HG03342 (cell line): ENCODE results near the gene B3GNT8.
"Not testable (repeated sequence)": the region's sequence is repeated elsewhere in the genome, so short reads cannot be mapped to it uniquely, and the experiment has no call there.

Experiments used
- ATAC-seq: cut with Tn5 transposase; IDR thresholded peaks from one replicate; pipeline ENCODE4 v1.9.1; 2021; ENCODE audit warnings: mild to moderate bottlenecking, moderate library complexity; ENCODE audit not compliant: unreplicated experiment

The B3GNT8 gene

GRCh38 chr19:41426952-41427646 lies at the start of gene B3GNT8:
Gene B3GNT8, minus strand, starts transcription at chr19:41427374. Its CDS starts 596 bp downstream, at chr19:41426778.
- ATAC-seq = no peak

DNA sequence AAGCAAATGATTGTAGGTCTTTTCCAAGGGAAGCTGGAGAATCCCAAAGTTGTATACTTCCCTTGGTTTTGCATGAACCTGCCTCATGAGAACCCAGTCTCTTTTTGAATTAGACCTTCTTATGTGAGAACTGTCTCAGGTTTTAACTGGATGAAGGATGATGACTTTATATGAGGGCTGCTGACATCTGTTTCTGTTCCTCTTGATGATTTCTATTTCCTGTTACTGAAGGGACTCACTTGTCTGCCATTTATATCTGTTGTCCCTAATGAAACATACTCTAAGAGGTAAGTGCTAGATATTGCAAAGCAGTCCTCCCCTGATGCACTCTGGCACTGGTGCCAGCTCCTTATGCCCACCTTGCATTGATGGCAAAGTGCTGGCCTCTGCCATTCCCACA lies 49.4 kb upstream of the B3GNT8 start:
- no peak for ATAC-seq

DNA sequence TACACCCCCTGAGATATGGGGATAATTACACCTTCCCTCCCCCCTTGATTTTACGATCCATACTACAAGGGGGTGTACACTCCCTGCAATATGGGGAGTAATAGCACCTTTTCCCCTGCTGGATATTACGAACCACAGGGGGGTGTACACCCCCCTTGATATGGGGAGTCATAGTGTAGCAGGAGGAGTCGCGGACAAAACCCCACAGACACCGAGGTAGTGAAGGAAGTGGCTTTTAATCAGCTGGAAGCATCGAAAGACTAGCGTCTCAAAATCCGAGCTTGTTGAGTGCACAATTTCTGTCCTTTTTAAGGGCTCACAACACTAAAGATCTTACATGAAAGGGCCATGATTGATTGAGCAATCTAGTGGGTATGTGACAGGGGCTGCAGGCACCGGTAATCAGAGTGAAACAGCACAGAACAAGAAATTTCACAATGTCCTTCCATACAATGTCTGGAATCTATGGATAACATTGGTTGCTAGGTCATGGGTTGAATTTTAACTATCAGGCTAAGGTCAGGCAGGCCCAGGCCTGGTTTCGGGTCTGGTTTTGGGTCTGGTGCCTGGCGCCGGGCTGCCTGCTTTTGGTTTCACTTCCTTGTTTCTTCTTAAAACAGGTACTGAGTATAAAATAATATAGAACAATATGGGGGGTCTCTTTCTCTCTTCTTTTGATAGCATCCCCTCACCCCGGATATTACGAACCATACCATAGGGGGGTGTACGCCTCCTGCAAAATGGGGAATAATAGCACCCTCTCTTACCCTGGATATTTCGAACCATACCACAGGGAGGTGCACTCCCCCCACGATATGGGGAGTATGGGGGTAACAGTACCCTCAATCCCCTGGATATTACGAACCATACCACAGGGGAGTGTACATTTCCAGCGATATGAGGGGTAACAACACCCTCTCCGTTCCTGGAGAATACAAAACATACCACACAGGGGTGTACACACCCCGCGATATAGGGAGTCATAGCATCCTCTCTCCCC lies 36.4 kb upstream of the B3GNT8 start:
- ATAC-seq = not testable (repeated sequence)

GRCh38 chr19:41462497-41462896 lies 35.3 kb upstream of the B3GNT8 start:
- ATAC-seq = no peak

GRCh38 chr19:41457241-41457640 lies 30.1 kb upstream of the B3GNT8 start:
- ATAC-seq = peak; percentile 87

- no peak for ATAC-seq
Measured at GRCh38 chr19:41456342-41456918, 29.3 kb upstream of the B3GNT8 start.

DNA sequence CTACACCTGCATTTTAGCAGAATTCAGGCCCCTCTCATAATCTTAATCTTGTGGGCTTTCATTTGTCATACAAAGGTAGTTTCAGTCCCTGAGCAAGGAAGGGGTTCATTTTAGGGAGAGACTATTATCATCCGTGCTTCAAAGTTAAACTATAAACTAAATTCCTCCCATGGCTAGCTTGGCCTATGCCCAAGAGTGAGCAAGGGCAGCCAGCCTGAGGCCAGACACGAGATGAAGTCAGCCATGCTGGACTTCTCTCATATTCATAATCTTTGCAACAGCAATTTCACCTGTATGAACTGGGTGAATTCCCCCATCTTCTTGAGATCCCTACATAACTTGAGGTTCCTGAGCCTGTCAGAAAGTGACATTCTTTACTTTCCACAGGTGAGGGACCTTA lies 28.8 kb upstream of the B3GNT8 start:
- ATAC-seq = no peak

- no peak for ATAC-seq
Measured at GRCh38 chr19:41452584-41453275, 25.6 kb upstream of the B3GNT8 start.

- ATAC-seq = no peak
Measured at GRCh38 chr19:41449865-41450178, 22.6 kb upstream of the B3GNT8 start.

DNA sequence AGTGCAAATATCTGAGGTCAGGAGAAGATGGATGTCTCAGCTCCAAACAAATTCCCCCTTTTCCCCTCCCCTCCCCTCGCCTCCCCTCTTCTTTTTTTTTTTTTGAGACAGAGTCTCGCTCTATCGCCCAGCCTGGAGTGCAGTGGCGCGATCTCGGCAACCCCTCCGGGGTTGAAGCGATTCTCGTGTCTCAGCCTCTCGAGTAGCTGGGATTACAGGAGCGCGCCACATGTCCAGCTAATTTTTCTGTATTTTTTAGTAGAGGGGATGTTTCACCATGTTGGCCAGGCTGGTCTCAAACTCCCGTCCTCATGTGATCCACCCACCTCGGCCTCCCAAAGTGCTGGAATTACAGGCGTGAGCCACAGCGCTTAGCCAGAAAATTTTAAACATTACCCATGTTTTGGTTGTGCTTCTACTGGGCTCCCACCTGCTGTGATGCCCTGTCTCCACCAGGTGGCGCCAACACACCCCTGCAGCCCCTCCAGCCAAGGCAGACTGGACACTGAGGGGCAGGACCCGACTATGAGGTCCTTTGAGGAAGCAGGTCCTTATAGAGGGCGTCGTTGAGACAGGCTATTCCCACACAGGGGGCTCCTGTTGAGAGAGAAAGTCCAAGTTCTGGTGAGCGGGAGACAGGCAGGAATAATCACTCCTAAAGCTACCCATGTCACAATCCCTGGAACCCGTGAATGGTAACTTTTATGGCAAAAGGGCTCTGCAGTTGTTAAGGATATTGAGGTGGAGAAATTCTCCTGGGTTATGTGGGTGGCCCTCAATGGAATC lies 22.1 kb upstream of the B3GNT8 start:
- ATAC-seq = no peak

DNA sequence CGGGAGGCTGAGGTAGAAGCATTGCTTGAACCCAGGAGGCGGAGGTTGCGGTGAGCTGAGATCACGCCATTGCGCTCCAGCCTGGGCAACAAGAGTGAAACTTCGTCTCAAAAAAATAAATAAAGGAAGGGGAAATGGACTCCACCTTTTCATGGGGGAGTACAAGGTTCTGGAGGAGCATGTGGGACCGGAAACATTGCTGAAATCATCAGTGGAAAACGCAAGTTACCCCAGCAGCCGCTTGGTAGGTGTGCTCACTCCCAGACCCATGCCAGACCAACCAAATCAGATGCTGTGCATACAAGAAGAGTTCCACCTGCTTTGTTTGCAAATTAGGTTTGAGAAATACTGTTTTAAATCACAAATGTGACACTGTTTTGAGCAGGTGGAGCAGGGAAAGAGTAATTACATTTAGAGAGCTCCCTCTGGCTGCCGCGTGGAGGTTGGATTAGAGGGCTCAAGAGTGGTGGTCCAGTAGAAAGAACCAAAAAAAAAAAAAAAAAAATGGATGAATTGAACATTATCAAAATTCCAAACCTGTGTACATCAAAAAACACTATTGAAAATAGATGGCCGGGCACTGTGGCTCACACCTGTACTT lies 20.7 kb upstream of the B3GNT8 start:
- no peak for ATAC-seq

- ATAC-seq = no peak
Measured at GRCh38 chr19:41445575-41445974, 18.4 kb upstream of the B3GNT8 start.

DNA sequence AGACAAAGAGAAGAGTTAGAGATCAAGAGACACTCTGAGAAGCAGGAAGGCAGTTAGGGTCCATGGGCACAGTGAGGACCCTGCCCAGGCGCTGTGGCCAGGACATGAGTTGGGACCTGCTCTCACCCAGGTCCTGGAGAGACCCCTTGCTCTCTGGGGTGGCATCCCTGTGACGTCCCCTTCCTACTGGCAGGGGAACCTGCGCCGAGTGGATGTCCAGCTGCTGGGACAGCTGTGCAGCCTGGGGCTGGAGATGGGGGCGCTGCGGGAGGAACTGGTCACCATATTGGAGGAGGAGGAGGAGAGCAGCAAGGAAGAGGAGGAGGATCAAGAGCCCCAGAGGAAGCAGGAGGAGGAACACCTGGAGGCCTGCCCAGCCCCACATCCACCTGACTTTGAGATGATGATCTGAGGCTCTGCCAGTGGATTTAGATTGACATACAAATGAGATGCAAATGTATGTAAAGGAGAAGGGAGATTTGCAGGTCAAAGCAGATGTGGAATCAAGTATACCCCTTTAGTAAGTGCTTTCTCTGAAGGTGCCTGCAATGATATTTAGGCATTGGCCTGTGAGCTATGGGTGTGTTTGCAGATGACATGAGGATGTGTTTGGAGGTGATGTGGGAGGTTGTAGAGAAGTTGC lies 16.8 kb upstream of the B3GNT8 start:
- ATAC-seq = no peak

- no peak for ATAC-seq
Measured at GRCh38 chr19:41442473-41443355, 15.5 kb upstream of the B3GNT8 start, which contains the start of gene ERICH4. Gene ERICH4, plus strand, starts transcription at chr19:41443156. Its CDS starts 14 bp downstream, at chr19:41443170.

- no peak for ATAC-seq
Measured at GRCh38 chr19:41441321-41441945, 14.3 kb upstream of the B3GNT8 start.

- peak; percentile 78 for ATAC-seq
Measured at GRCh38 chr19:41439441-41440222, 12.5 kb upstream of the B3GNT8 start, which contains the start of gene DMAC2. Gene DMAC2, minus strand, starts transcription at chr19:41439912. Its CDS starts 13 bp downstream, at chr19:41439899.
